SK-N-SH treated with all-trans-retinoic acid at 6 μM for 48 hours (cell line): Measurements from ENCODE around the gene SLMAP.

Source experiments
- ATAC-seq: fragments of 200-7000 bp; cut with Tn5 transposase; 3 replicates; pipeline ENCODE4 v1.9.1; 2020; ENCODE audit warnings: mild to moderate bottlenecking, moderate library complexity
- ARNTL ChIP-seq: fragments of 450-650 bp; formaldehyde crosslinking; IDR thresholded peaks from 2 replicates; pipeline ENCODE4 v1.5.0; 2020; ENCODE audit warnings: low read depth, mild to moderate bottlenecking, moderate library complexity, borderline replicate concordance
- BACH2 ChIP-seq: fragments of 250-450 bp; sonication (Bioruptor Pico); IDR thresholded peaks from 2 replicates; pipeline ENCODE4 v1.9.0; 2021; ENCODE audit warnings: mild to moderate bottlenecking, borderline replicate concordance
- CREB5 ChIP-seq: fragments of 250-450 bp; sonication (Bioruptor Pico); IDR thresholded peaks from 2 replicates; pipeline ENCODE4 v1.5.1; 2020; ENCODE audit warnings: low read depth, mild to moderate bottlenecking, moderate library complexity
- CSDC2 ChIP-seq: fragments of 250-450 bp; sonication (Bioruptor Pico); IDR thresholded peaks from 2 replicates; pipeline ENCODE4 v1.5.0; 2020; ENCODE audit warnings: mild to moderate bottlenecking, moderate library complexity
- CSRNP3 ChIP-seq: fragments of 250-450 bp; sonication (Bioruptor Pico); IDR thresholded peaks from 2 replicates; pipeline ENCODE4 v1.5.1; 2021; ENCODE audit warnings: mild to moderate bottlenecking, moderate library complexity
- ESRRG ChIP-seq: fragments of 250-450 bp; sonication (Bioruptor Pico); IDR thresholded peaks from 2 replicates; pipeline ENCODE4 v1.6.1; 2021; ENCODE audit warnings: mild to moderate bottlenecking
- GLIS3 ChIP-seq: fragments of 250-450 bp; sonication (Bioruptor Pico); IDR thresholded peaks from 2 replicates; pipeline ENCODE4 v1.5.0; 2020; ENCODE audit warnings: mild to moderate bottlenecking, moderate library complexity
- OSR1 ChIP-seq: fragments of 250-450 bp; sonication (Bioruptor Pico); IDR thresholded peaks from 2 replicates; pipeline ENCODE4 v1.8.0; 2022; ENCODE audit warnings: moderate library complexity, mild to moderate bottlenecking, inconsistent platforms
- PATZ1 ChIP-seq: fragments of 250-450 bp; sonication (Bioruptor Pico); IDR thresholded peaks from 2 replicates; pipeline ENCODE4 v1.8.0; 2020; ENCODE audit warnings: mild to moderate bottlenecking, moderate library complexity, borderline replicate concordance
- PPARA ChIP-seq: fragments of 250-450 bp; sonication (Bioruptor Pico); IDR thresholded peaks from 2 replicates; pipeline ENCODE4 v1.5.0; 2020; ENCODE audit warnings: mild to moderate bottlenecking, borderline replicate concordance
- RARB ChIP-seq: fragments of 250-450 bp; sonication (Bioruptor Pico); IDR thresholded peaks from 2 replicates; pipeline ENCODE4 v1.8.0; 2021; ENCODE audit warnings: mild to moderate bottlenecking, moderate library complexity
- SNAI2 ChIP-seq: fragments of 250-450 bp; sonication (Bioruptor Pico); IDR thresholded peaks from 2 replicates; pipeline ENCODE4 v1.5.0; 2020; ENCODE audit warnings: mild to moderate bottlenecking, moderate library complexity
- TCF4 ChIP-seq: fragments of 250-450 bp; sonication (Bioruptor Pico); IDR thresholded peaks from 2 replicates; pipeline ENCODE4 v1.8.0; 2021; ENCODE audit warnings: mild to moderate bottlenecking, moderate library complexity, borderline replicate concordance
- TOX ChIP-seq: fragments of 250-450 bp; sonication (Bioruptor Pico); IDR thresholded peaks from 2 replicates; pipeline ENCODE4 v1.8.0; 2021; ENCODE audit warnings: mild to moderate bottlenecking, moderate library complexity, borderline replicate concordance
- TSHZ2 ChIP-seq: fragments of 250-450 bp; sonication (Bioruptor Pico); IDR thresholded peaks from 2 replicates; pipeline ENCODE4 v1.5.0; 2020; ENCODE audit warnings: mild to moderate bottlenecking, moderate library complexity
- ZC3H10 ChIP-seq: fragments of 250-450 bp; sonication (Bioruptor Pico); IDR thresholded peaks from 2 replicates; pipeline ENCODE4 v1.5.1; 2021; ENCODE audit warnings: mild to moderate bottlenecking, moderate library complexity
- ZFP3 ChIP-seq: fragments of 250-450 bp; sonication (Bioruptor Pico); IDR thresholded peaks from 2 replicates; pipeline ENCODE4 v1.5.0; 2020; ENCODE audit warnings: mild to moderate bottlenecking, moderate library complexity
- ZNF70 ChIP-seq: fragments of 450-650 bp; formaldehyde crosslinking; IDR thresholded peaks from 2 replicates; pipeline ENCODE4 v1.5.0; 2020; ENCODE audit warnings: mild to moderate bottlenecking, moderate library complexity
- ZNF8 ChIP-seq: fragments of 450-650 bp; formaldehyde crosslinking; IDR thresholded peaks from 2 replicates; pipeline ENCODE4 v1.5.0; 2020; ENCODE audit warnings: mild to moderate bottlenecking, moderate library complexity

Gene SLMAP

GRCh38 chr3:57949785-57950615, 193.9 kb downstream of the SLMAP start:
- no peak for TF ChIP-seq RARB (CRISPR knock-in tag)
- TF ChIP-seq CSDC2 = 0 out of 2 replicates have a peak, but pooled peaks have one; percentile 38
- TF ChIP-seq OSR1 (CRISPR knock-in tag) = no peak
- peak; percentile 36 for ATAC-seq

- ATAC-seq = peak; percentile 87
- TF ChIP-seq RARB (CRISPR knock-in tag) (peak; percentile 40; the same call in 1 of the 2 replicates), PPARA (CRISPR knock-in tag) (no peak), ZC3H10 (peak; percentile 83), GLIS3 (CRISPR knock-in tag) (0 out of 2 replicates have a peak, but pooled peaks have one; percentile 14), TCF4 (no peak), ZNF8 (CRISPR knock-in tag) (no peak), ARNTL (CRISPR knock-in tag) (no peak), TSHZ2 (CRISPR knock-in tag) (peak; percentile 74; the same call in 1 of the 2 replicates), CREB5 (CRISPR knock-in tag) (0 out of 2 replicates have a peak, but pooled peaks have one; percentile 54), ZFP3 (CRISPR knock-in tag) (peak; percentile 48; the same call in 1 of the 2 replicates), BACH2 (CRISPR knock-in tag) (no peak), SNAI2 (CRISPR knock-in tag) (no peak; the same call in none of the 2 replicates), TOX (CRISPR knock-in tag) (0 out of 2 replicates have a peak, but pooled peaks have one; percentile 14), CSRNP3 (no peak), PATZ1 (CRISPR knock-in tag) (no peak; the same call in 1 of the 2 replicates), CSDC2 (peak; percentile 14; the same call in 1 of the 2 replicates), ESRRG (no peak)
- TF ChIP-seq, all 23 proteins: peak for 8
Observed at GRCh38 chr3:57951066-57951882, 195.2 kb downstream of the SLMAP start.

- TF ChIP-seq TCF4 (no peak), TSHZ2 (CRISPR knock-in tag) (no peak), RARB (CRISPR knock-in tag) (no peak), ZNF70 (no peak)
- TF ChIP-seq, all 23 proteins: peak for 0
- ATAC-seq = peak; percentile 93
Observed at GRCh38 chr3:57952208-57952631, 196.1 kb downstream of the SLMAP start.
